ACHN (cell line): Measurements from ENCODE around the gene TTC39B.

Experiments used
- DNase-seq: peaks from one replicate; pipeline ENCODE4 v3.0.0-alpha.2; 2015
- in situ Hi-C: cut with HindIII; loops from 2 replicates; pipeline ENCODE4 v1.10.0; 2017; ENCODE audit warnings: low sequenced_read_pairs, low pct_ligation_motif_present, low pct_unique_long_range_greater_than_20kb

TTC39B gene

DNA sequence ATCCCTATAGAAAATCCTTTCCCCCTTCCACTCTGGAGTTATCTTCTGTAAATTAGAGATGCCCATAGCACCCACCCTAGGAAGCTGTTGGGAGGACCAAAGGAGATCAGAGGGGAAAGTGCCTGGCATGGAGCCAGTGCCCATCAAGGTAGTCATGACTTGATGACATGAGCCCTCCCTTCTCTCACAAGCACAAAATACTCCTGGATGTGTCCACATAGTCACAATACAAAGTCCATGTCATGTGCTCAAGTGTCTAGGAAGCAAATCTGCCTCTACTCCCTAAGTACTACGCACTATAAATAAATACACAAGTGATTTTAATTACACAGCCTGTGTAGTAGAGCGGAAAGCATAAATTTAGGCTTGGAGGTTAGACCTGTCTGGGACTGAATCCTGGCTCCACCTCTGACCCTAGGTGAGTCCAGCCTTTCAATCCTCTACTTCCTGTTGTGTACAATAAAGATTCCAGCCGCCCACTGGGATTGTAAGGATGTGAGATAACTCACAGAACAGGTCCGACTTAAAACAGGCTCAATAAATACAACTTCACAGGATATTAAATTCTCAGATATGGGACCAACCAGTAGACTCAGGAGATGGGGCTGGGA lies 30.6 kb downstream of the TTC39B start:
- DNase-seq, result no peak
- in situ Hi-C loops, result no loop called here

DNA sequence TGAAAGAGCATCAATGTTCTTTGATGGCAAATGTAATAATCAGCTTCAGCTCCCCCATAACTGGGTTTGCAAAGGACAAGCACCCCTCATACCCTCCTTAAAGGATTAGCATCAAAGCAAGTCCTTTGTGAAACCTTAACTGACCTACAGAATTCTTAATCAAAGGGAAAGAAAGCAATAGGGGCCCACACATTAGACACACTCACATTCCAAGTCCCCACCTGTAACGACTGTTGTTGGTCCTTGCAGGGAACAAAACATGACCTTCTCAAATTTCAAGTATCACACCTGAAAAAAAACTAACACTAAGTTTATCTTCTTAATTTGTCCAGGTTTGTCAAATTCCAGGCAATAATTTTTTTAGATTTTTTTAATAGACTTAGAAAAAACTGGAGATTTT lies 32.6 kb downstream of the TTC39B start:
- no peak for DNase-seq
- in situ Hi-C loops, result no loop called here

GRCh38 chr9:15272377-15272928 lies 34.6 kb downstream of the TTC39B start:
- in situ Hi-C loops, result no loop called here
- DNase-seq, result no peak

- in situ Hi-C loops, result no loop called here
- DNase-seq, result no peak
Measured at GRCh38 chr9:15271403-15271802, 35.6 kb downstream of the TTC39B start.

- in situ Hi-C loops, result no loop called here
Measured at GRCh38 chr9:15268782-15269181, 38.2 kb downstream of the TTC39B start.

GRCh38 chr9:15268317-15268716 lies 38.7 kb downstream of the TTC39B start:
- in situ Hi-C loops, result no loop called here

More at GRCh38 chr9:15268782-15269181, 38.2 kb downstream of the TTC39B start:
- DNase-seq, result no peak

DNA sequence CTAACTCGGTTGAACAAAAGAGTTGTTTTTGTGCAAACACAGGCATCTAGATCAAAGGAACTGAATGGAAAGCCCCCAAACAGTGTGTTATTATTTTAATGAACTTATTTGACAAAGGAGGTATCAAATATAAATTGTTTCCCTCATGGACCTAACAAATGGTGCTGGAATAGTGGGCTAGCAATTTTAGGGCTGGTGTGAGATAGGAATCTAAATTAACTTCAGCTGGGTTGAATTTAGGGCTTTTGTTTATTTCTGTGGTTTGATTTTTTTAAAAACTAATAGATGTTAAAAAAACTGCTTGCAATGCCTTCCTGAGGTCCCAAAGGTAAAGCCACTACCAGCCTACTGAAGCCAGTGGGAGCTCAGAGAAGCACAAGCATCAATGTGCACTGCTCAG lies 42.1 kb downstream of the TTC39B start:
- in situ Hi-C loops, result no loop called here
- DNase-seq, result no peak

More at GRCh38 chr9:15268317-15268716, 38.7 kb downstream of the TTC39B start:
- no peak for DNase-seq

GRCh38 chr9:15262581-15262980 lies 44.4 kb downstream of the TTC39B start:
- in situ Hi-C loops, result no loop called here
- no peak for DNase-seq

GRCh38 chr9:15256426-15256825 lies 50.6 kb downstream of the TTC39B start:
- in situ Hi-C loops, result no loop called here
- DNase-seq, result no peak

DNA sequence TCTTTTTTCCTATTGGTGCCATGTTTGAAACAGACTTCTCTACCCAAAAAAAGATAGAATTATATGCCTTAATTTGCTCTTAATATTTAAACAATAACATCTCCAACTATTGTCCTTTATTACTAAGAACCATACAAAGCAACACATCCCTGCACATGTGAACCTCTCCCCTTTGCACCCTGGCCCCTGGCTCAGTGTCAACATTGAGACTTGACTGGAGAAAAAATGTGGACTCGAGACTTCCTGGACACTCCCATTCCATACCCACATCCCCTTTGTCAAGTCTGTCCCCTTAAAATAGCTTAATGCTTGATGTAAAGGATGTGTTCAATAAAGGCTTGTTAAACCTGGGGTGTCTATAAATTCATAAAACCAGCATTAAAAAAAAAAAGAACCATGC lies 53.2 kb downstream of the TTC39B start:
- no peak for DNase-seq
- in situ Hi-C loops, result no loop called here

DNA sequence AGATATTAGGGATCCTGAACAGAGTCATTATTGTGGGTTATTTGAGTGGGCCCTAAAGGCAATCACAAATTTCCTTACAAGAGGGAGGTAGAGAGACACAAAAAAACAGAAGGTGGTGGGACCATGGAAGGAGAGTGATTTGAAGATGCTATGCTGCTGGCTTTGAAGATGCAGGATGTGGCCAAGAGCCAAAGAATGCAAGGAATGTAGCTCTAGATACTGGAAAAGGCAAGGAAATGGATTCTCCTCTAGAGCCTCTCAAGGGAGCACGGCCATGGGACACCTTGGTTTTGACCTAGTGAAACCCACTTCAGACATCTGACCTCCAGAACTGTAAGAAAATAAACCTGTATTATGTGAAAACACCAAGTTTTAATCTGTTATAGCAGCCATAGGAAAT lies 53.8 kb downstream of the TTC39B start:
- peak; percentile 45 for DNase-seq
- in situ Hi-C loops, result no loop called here

DNA sequence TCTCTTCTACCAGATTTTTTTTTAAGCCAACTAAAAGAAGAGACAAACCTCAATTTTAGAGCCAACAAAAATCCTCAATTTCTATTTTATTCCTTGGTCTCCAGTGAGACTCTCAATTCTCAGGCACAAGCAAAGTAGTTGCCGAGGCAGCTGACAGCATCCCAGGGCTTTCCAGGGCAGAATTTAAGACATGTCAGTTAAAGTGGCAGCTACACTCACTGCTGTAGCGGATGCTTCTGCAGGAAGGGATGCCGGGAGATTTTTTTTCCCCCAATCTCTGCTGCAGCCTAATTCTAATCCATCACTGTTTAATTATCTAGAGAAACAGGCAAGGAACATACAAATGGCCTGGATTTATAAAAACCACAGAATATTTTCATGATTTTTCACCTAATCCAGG lies 57.0 kb downstream of the TTC39B start:
- in situ Hi-C loops, result no loop called here
- no peak for DNase-seq

GRCh38 chr9:15249042-15249818 lies 57.8 kb downstream of the TTC39B start:
- in situ Hi-C loops, result no loop called here
- no peak for DNase-seq

GRCh38 chr9:15248621-15249020 lies 58.4 kb downstream of the TTC39B start:
- DNase-seq, result no peak
- in situ Hi-C loops, result no loop called here

DNA sequence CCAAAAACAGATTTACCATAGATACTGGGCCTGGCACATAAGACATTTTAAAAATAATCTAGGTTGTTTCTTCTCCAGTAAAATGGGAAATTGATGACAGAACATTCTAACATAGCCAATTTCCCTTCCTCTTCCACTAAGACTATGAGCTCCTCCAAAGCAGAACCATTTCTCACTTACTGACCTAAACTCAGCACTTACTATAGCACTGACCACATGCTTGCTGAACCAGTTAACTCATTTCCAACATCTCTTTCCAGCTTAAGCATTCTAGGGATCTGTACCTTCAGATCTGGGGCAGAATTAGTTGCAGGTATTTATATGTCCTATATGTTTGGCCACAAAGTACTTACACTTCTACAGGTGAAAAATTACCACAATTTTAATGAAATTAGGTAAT lies 58.9 kb downstream of the TTC39B start:
- DNase-seq, result no peak
- in situ Hi-C loops, result no loop called here

DNA sequence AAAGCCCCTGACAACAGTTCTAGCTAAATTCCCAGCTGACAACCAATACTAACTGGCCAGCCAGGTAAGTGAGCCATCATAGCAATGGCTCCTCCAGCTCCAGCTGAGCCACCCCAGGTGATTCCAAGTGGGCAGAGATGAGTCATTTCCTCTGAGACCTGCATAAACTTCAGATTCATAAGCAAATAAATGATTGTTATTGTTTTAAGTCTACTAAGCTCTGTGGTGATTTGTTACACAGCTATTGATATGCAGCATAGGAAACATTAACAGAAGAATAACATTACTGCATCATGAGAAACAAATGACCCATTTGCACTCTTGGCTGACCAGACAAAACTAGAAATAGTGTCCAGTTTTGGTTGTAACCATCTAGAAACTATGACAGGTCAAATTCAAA lies 60.3 kb downstream of the TTC39B start:
- in situ Hi-C loops, result no loop called here
- no peak for DNase-seq

- no peak for DNase-seq
- in situ Hi-C loops, result no loop called here
Measured at GRCh38 chr9:15246243-15246642, 60.8 kb downstream of the TTC39B start.

DNA sequence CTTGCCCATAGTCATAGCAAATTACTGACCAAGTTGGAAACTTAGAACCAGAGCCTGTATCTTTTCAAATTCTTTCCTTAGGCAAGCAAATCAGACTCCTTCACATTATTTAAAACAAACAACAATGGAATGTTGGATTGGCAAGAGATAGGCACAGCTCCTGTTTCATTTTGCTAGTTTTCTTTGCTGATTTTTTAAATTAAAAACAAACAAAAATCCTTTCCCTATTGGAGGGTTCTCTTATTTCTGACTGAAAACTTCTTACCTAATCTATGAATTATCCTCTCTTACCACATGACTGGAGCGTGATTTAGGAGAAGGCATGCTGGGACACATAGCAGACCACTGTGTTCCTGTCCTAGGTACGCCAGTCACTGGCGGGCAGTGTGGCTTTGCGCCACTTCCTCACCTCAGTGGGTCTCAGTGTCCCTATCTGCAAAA lies 63.0 kb downstream of the TTC39B start:
- in situ Hi-C loops, result no loop called here
- no peak for DNase-seq

DNA sequence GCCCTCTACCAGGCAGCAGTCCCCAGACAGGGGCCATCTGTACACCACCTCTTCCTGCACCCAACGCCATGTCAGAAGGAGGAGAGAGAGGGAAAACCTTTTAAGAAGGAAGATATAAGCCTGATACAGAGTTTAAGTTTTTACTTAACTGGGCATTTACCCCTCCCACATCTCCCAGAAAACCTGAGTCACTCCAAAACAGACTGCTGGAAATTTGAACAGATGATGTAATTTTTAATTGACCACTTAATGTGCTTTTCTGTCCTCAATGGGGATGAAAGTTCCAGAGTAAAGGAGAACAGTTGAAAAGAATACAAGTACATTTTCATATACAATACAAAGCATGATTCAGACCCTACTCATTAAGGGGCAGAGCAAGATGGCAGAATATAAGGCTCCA lies 63.9 kb downstream of the TTC39B start:
- in situ Hi-C loops, result no loop called here
- no peak for DNase-seq

DNA sequence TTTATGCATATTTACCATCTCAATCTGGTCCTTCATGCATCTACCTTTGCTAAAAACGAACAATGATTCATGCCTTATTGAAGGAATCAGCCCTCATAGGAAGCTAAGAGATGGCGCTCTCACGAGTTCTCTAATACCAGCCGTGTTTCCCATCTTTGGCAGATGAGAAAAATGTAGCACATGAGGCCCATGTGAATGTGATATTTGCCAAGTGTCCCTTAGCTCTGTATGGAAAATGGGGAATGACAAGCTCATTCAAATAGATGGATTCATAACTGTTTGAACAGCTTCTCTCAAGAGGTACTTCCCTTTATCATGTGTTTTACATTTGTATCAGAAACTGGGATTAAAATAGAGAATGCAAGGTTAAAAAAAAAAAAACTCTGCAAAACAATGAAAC lies 66.1 kb downstream of the TTC39B start:
- no peak for DNase-seq
- in situ Hi-C loops, result no loop called here
